Choroid plexus epithelial cell (primary cell): ENCODE data around the gene TLNRD1.

ENCODE experiments used
- DNase-seq: peaks from one replicate; pipeline ENCODE4 v3.0.0-alpha.2; 2010; ENCODE audit warnings: low read depth
- H3K4me3 ChIP-seq: 2 replicates; pipeline ENCODE4 v1.5.1; 2011; ENCODE audit warnings: low read depth, mild to moderate bottlenecking, control low read depth, low read length, moderate library complexity
- CTCF ChIP-seq: conservative IDR thresholded peaks from 2 replicates; pipeline ENCODE4 v1.5.1; 2011; ENCODE audit warnings: low read depth, mild to moderate bottlenecking, control low read depth, inconsistent platforms, low read length, moderate library complexity

Gene TLNRD1

GRCh38 chr15:81053621-81054020 lies 52.9 kb downstream of the TLNRD1 start:
- TF ChIP-seq CTCF = no peak
- no peak for DNase-seq

GRCh38 chr15:81054236-81054635 lies 53.5 kb downstream of the TLNRD1 start:
- H3K4me3 ChIP-seq = no peak overlapping the region
- DNase-seq = no peak
- TF ChIP-seq CTCF = no peak

More at GRCh38 chr15:81053621-81054020, 52.9 kb downstream of the TLNRD1 start:
- H3K4me3 ChIP-seq = no peak overlapping the region
